BLaER1 (cell line): Measurements from ENCODE around the gene MAGEA12.
"Not testable (repeated sequence)": the region's sequence is repeated elsewhere in the genome, so short reads cannot be mapped to it uniquely, and the experiment has no call there.

Experiments used
- H3K27ac ChIP-seq: shearing (Covaris generic); formaldehyde crosslinking; 2 replicates; pipeline ENCODE4 v1.8.1; 2022
- H3K27me3 ChIP-seq: shearing (Covaris generic); formaldehyde crosslinking; 2 replicates; pipeline ENCODE4 v1.8.1; 2022
- H3K36me3 ChIP-seq: shearing (Covaris generic); formaldehyde crosslinking; 2 replicates; pipeline ENCODE4 v1.8.1; 2022
- H3K4me1 ChIP-seq: shearing (Covaris generic); formaldehyde crosslinking; 2 replicates; pipeline ENCODE4 v1.8.1; 2022
- H3K4me2 ChIP-seq: shearing (Covaris generic); formaldehyde crosslinking; 2 replicates; pipeline ENCODE4 v1.8.1; 2022
- H3K4me3 ChIP-seq: shearing (Covaris generic); formaldehyde crosslinking; 2 replicates; pipeline ENCODE4 v1.8.1; 2022
- H3K9ac ChIP-seq: shearing (Covaris generic); formaldehyde crosslinking; 2 replicates; pipeline ENCODE4 v1.8.1; 2022
- H3K9me3 ChIP-seq: shearing (Covaris generic); formaldehyde crosslinking; 2 replicates; pipeline ENCODE4 v1.8.1; 2022
- H4K20me1 ChIP-seq: shearing (Covaris generic); formaldehyde crosslinking; 2 replicates; pipeline ENCODE4 v1.8.1; 2022
- Cebpa-rat ChIP-seq: shearing (Covaris generic); IDR thresholded peaks from 2 replicates; pipeline ENCODE4 v1.8.1; 2022

Gene MAGEA12

GRCh38 chrX:152733261-152733975 lies at the start of gene MAGEA12, which contains the start of gene CSAG1:
Gene MAGEA12, plus strand, starts transcription at chrX:152733757. Its CDS starts 2,405 bp downstream, at chrX:152736162.
Gene CSAG1, minus strand, starts transcription at chrX:152733721. Its CDS starts 1,261 bp downstream, at chrX:152732460.
- H3K4me2 ChIP-seq = no peak within 1 kb of the TSS
- H3K36me3 ChIP-seq = no peaks in the 10 kb centered on the region
- no peaks in the 10 kb centered on the region for H3K4me1 ChIP-seq
- no peak within 1 kb of the TSS for H3K9ac ChIP-seq
- no peak for TF ChIP-seq Cebpa-rat
- H3K9me3 ChIP-seq = no peaks in the 10 kb centered on the region
- no peak within 1 kb of the TSS for H3K4me3 ChIP-seq
- H3K27me3 ChIP-seq = peaks cover 61% of the 10 kb centered on the region
- H3K27ac ChIP-seq = no peak within 1 kb of the TSS
- no peaks in the 10 kb centered on the region for H4K20me1 ChIP-seq

DNA sequence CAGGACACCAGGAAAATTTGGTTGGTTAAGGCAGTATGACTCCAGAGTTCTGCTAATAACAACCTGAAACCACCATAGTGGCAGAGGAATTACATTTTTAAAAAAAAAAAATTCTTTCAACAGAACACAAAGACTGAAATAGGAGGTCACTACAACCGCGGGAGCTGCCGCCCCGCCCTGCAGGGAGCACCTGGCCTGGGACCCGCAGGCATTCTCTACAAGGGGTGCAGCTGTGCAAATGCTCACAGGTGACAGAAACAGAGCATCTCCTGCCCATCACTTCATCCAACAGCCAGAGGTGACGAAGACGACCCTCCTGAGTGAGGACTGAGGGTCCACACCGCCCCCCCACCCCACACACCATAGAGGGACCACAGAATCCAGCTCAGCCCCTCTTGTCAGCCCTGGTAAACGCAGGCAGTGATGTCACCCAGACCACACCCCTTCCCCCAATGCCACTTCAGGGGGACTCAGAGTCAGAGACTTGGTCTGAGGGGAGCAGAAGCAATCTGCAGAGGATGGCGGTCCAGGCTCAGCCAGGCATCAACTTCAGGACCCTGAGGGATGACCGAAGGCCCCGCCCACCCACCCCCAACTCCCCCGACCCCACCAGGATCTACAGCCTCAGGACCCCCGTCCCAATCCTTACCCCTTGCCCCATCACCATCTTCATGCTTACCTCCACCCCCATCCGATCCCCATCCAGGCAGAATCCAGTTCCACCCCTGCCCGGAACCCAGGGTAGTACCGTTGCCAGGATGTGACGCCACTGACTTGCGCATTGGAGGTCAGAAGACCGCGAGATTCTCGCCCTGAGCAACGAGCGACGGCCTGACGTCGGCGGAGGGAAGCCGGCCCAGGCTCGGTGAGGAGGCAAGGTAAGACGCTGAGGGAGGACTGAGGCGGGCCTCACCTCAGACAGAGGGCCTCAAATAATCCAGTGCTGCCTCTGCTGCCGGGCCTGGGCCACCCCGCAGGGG lies 35.3 kb upstream of the MAGEA12 start, which contains the start of gene MAGEA3:
Gene MAGEA3, plus strand, starts transcription at position 843 of the 980 bp plus-strand sequence. CDS start 2,039 bp downstream, outside the sequence.
- not testable (repeated sequence) for H3K9ac ChIP-seq, H3K4me1 ChIP-seq, H3K4me3 ChIP-seq, H3K9me3 ChIP-seq, H3K4me2 ChIP-seq, H4K20me1 ChIP-seq, H3K27me3 ChIP-seq, H3K27ac ChIP-seq, H3K36me3 ChIP-seq

- H3K4me2 ChIP-seq, H3K9ac ChIP-seq, H3K27me3 ChIP-seq, H3K9me3 ChIP-seq, H3K4me1 ChIP-seq, H3K27ac ChIP-seq, H4K20me1 ChIP-seq, H3K36me3 ChIP-seq, H3K4me3 ChIP-seq: not testable (repeated sequence)
Measured at GRCh38 chrX:152700390-152700789, 33.2 kb upstream of the MAGEA12 start.

DNA sequence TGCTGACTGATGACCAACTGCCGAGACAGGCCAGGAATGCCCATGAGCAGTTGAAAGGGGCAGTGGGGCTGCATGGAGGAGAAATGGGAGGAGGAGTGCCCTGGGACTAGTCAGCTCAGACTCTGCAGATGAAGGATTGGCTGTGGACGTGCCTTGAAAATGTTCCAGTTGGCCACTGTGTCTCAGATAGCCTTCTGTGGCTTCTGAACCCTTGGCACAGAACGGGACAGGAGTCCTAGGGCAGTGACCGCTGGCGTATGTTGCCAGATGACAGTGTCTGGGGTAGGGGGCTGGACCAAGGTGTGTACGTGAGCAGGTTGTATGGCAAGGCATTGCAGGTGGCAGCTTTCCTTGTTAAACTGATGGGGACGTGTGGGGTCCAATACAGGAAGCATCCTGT lies 27.1 kb upstream of the MAGEA12 start:
- H3K27me3 ChIP-seq, H3K4me1 ChIP-seq, H3K27ac ChIP-seq, H3K4me2 ChIP-seq, H3K9ac ChIP-seq, H4K20me1 ChIP-seq, H3K9me3 ChIP-seq, H3K36me3 ChIP-seq, H3K4me3 ChIP-seq: not testable (repeated sequence)

GRCh38 chrX:152709173-152709572 lies 24.4 kb upstream of the MAGEA12 start, which contains the start of gene CSAG2:
Gene CSAG2, minus strand, starts transcription at chrX:152709273. Its CDS starts 161 bp downstream, at chrX:152709112.
- H3K9me3 ChIP-seq, H3K9ac ChIP-seq, H3K27me3 ChIP-seq, H4K20me1 ChIP-seq, H3K4me2 ChIP-seq, H3K4me1 ChIP-seq, H3K4me3 ChIP-seq, H3K27ac ChIP-seq, H3K36me3 ChIP-seq: not testable (repeated sequence)

DNA sequence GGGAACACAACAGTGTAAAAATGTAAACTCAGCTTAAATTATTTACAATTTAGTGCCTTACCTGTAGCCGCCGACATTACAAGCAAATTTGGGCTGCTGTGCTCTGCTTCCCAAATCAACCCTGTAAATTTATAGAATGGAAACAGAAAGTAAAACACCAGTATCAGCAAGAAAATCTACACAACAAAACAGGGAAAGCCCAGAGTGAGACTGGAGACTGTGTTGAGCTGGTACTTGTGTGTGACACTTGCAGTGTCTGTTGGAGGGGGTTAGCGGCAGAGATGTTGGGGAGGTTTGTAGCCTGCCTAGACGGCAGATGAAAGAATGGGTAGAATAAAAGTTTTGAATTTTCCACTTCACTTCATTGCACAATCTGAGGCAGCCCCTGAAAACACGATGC lies 20.4 kb upstream of the MAGEA12 start:
- H3K9me3 ChIP-seq, H3K27ac ChIP-seq, H3K27me3 ChIP-seq, H3K36me3 ChIP-seq, H3K4me1 ChIP-seq, H3K4me2 ChIP-seq, H3K9ac ChIP-seq, H3K4me3 ChIP-seq, H4K20me1 ChIP-seq: not testable (repeated sequence)

DNA sequence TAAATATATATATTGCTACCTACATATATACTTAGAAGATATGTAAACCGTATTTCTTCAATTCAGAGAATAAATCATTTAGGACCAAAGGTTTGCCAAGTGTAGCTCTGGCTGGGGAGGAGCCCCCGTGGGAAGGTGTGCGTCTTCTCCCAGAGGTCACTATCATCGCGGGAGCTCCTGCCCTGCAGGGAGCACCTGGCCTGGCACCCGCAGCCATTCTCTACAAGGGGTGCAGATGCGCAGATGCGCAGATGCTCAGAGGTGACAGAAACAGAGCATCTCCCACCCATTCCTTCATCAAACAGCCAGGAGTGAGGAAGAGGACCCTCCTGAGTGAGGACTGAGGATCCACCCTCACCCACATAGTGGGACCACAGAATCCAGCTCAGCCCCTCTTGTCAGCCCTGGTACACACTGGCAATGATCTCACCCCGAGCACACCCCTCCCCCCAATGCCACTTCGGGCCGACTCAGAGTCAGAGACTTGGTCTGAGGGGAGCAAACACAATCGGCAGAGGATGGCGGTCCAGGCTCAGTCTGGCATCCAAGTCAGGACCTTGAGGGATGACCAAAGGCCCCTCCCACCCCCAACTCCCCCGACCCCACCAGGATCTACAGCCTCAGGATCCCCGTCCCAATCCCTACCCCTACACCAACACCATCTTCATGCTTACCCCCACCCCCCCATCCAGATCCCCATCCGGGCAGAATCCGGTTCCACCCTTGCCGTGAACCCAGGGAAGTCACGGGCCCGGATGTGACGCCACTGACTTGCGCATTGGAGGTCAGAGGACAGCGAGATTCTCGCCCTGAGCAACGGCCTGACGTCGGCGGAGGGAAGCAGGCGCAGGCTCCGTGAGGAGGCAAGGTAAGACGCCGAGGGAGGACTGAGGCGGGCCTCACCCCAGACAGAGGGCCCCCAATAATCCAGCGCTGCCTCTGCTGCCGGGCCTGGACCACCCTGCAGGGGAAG lies 19.5 kb upstream of the MAGEA12 start, which contains the start of gene MAGEA2B:
Gene MAGEA2B, plus strand, starts transcription at position 814 of the 973 bp plus-strand sequence. CDS start 2,479 bp downstream, outside the sequence.
- H3K36me3 ChIP-seq, H3K27me3 ChIP-seq, H3K4me1 ChIP-seq, H4K20me1 ChIP-seq, H3K4me3 ChIP-seq, H3K27ac ChIP-seq, H3K9ac ChIP-seq, H3K4me2 ChIP-seq, H3K9me3 ChIP-seq: not testable (repeated sequence)

GRCh38 chrX:152725409-152725808 lies 8.1 kb upstream of the MAGEA12 start:
- H3K36me3 ChIP-seq = no peaks in the 10 kb centered on the region
- H3K27ac ChIP-seq = no peak overlapping the region
- H3K27me3 ChIP-seq = peaks cover 36% of the 10 kb centered on the region
- no peak overlapping the region for H3K4me2 ChIP-seq
- no peaks in the 10 kb centered on the region; the same call in 1 of the 2 replicates for H4K20me1 ChIP-seq
- no peak overlapping the region for H3K4me3 ChIP-seq
- no peaks in the 10 kb centered on the region for H3K4me1 ChIP-seq
- TF ChIP-seq Cebpa-rat = no peak
- no peaks in the 10 kb centered on the region for H3K9me3 ChIP-seq
- no peak overlapping the region for H3K9ac ChIP-seq

DNA sequence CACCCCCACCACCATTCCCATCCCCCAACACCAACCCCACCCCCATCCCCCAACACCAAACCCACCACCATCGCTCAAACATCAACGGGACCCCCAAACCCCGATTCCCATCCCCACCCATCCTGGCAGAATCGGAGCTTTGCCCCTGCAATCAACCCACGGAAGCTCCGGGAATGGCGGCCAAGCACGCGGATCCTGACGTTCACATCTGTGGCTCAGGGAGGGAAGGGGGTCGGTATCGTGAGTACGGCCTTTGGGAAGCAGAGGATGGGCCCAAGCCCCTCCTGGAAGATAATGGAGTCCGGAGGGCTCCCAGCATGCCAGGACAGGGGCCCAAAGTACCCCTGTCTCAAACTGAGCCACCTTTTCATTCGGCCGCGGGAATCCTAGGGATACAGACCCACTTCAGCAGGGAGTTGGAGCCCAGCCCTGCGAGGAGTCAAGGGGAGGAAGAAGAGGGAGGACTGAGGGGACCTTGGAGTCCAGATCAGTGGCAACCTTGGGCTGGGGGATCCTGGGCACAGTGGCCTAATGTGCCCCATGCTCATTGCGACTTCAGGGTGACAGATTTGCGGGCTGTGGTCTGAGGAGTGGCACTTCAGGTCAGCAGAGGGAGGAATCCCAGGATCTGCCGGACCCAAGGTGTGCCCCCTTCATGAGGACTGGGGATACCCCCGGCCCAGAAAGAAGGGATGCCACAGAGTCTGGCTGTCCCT lies 744 bp downstream of the MAGEA12 start:
- H3K9ac ChIP-seq, H3K36me3 ChIP-seq, H3K4me2 ChIP-seq: not testable (repeated sequence)

More for the DNA sequence above, 744 bp downstream of the MAGEA12 start:
- H3K4me3 ChIP-seq, H4K20me1 ChIP-seq, H3K4me1 ChIP-seq, H3K9me3 ChIP-seq, H3K27ac ChIP-seq: not testable (repeated sequence)
- H3K27me3 ChIP-seq = peaks cover 62% of the 10 kb centered on the region
